Measurements from ENCODE around the gene MMP21.

MMP21 gene

GRCh38 chr10:125762692-125763648 lies 12.7 kb downstream of the MMP21 start:
- no peak for DNase-seq

- DNase-seq, result no peak
Observed at GRCh38 chr10:125761961-125762360, 13.7 kb downstream of the MMP21 start.

- DNase-seq, result no peak
Observed at GRCh38 chr10:125757742-125758141, 17.9 kb downstream of the MMP21 start.

GRCh38 chr10:125756853-125757487 lies 18.7 kb downstream of the MMP21 start:
- no peak for DNase-seq

GRCh38 chr10:125756196-125756595 lies 19.4 kb downstream of the MMP21 start:
- no peak for DNase-seq

GRCh38 chr10:125747417-125747816 lies 28.2 kb downstream of the MMP21 start:
- no peak for DNase-seq

- no peak for DNase-seq
Observed at GRCh38 chr10:125744909-125745308, 30.7 kb downstream of the MMP21 start.

- no peak for DNase-seq
Observed at GRCh38 chr10:125742465-125742864, 33.2 kb downstream of the MMP21 start.

- DNase-seq, result no peak
Observed at GRCh38 chr10:125739994-125740679, 35.5 kb downstream of the MMP21 start.

GRCh38 chr10:125738206-125738605 lies 37.4 kb downstream of the MMP21 start:
- DNase-seq, result no peak

GRCh38 chr10:125734823-125735222 lies 40.8 kb downstream of the MMP21 start:
- no peak for DNase-seq

GRCh38 chr10:125734148-125734547 lies 41.5 kb downstream of the MMP21 start:
- DNase-seq, result no peak

- no peak for DNase-seq
Observed at GRCh38 chr10:125727436-125727835, 48.2 kb downstream of the MMP21 start.

- no peak for DNase-seq
Observed at GRCh38 chr10:125726914-125727313, 48.7 kb downstream of the MMP21 start.

GRCh38 chr10:125722811-125723210 lies 52.8 kb downstream of the MMP21 start:
- no peak for DNase-seq

- DNase-seq, result no peak
Observed at GRCh38 chr10:125721035-125721434, 54.6 kb downstream of the MMP21 start.

- DNase-seq, result no peak
Observed at GRCh38 chr10:125720002-125720382, 55.6 kb downstream of the MMP21 start.

GRCh38 chr10:125719173-125720001 lies 56.2 kb downstream of the MMP21 start, which contains the start of gene EDRF1:
Gene EDRF1, plus strand, starts transcription at chr10:125719709. Its CDS starts 99 bp downstream, at chr10:125719808.
- peak; percentile 99 for DNase-seq
